ENCODE data around the gene FBN3. TPM values are rescaled to one million over a fixed set of nuclear protein-coding genes. Genes with fewer than 3 reads are reported as not detected.

Gene FBN3
- total and polyA plus RNA-seq, 11 donors = 0.32 TPM; not detected in 10

GRCh38 chr19:8148410-8149260, 757 bp downstream of the FBN3 start:
- DNase-seq (no peak), ATAC-seq (no peak)
- Histone ChIP-seq H3K27me3 (peaks cover 10 to 53% (median 34%) of the 10 kb centered on the region in 9 donors), H3K36me3 (no peaks in the 10 kb centered on the region), H3K4me1 (peaks cover 0 to 20% (median 2%) of the 10 kb centered on the region in 12 donors), H3K9me3 (no peaks in the 10 kb centered on the region), H3K27ac (no peak overlapping the region), H3K4me3 (peak overlapping the region in 9 of 12 donors; percentile 8 to 46 (median 30))
- 4 to 8% (median 6%) methylated on average over 22 to 50 of the region's 50 CpGs for WGBS, 4 donors
- TF ChIP-seq CTCF (IDR thresholded peaks at IDR 0.05) = no peak
- TF ChIP-seq POLR2A (IDR thresholded peaks at IDR 0.05) = no peak
- intact Hi-C loops (cut with DNase I) = loop anchor here in 2 of 10 donors (10.0 kb wide), 2 partner anchors 134 to 184 kb away; no protein-coding TSS in a partner anchor

- Histone ChIP-seq H3K27ac (no peak overlapping the region), H3K36me3 (no peaks in the 10 kb centered on the region), H3K4me3 (no peak overlapping the region), H3K4me1 (peaks cover 0 to 20% (median 2%) of the 10 kb centered on the region in 12 donors), H3K27me3 (peaks cover 10 to 53% (median 34%) of the 10 kb centered on the region in 9 donors), H3K9me3 (no peaks in the 10 kb centered on the region)
- no peak for TF ChIP-seq CTCF (IDR thresholded peaks at IDR 0.05)
- TF ChIP-seq POLR2A (IDR thresholded peaks at IDR 0.05) = no peak
- intact Hi-C loops (cut with DNase I) = loop anchor here in 2 of 10 donors (10.0 kb wide), 2 partner anchors 133 to 183 kb away; no protein-coding TSS in a partner anchor
- WGBS, 4 donors = 75 to 87% (median 77%) methylated on average over 6 of the region's 6 CpGs
- ATAC-seq (no peak), DNase-seq (no peak)
Observed at GRCh38 chr19:8148088-8148409, 1.3 kb downstream of the FBN3 start.

- intact Hi-C loops (cut with DNase I) = loop anchor here in 2 of 10 donors (10.0 kb wide), 2 partner anchors 133 to 183 kb away; no protein-coding TSS in a partner anchor
- H3K27me3 ChIP-seq = peaks cover 10 to 53% (median 34%) of the 10 kb centered on the region in 9 donors
- no peak overlapping the region for H3K4me3 ChIP-seq
- H3K4me1 ChIP-seq = peaks cover 0 to 20% (median 2%) of the 10 kb centered on the region in 12 donors
- no peaks in the 10 kb centered on the region for H3K9me3 ChIP-seq
- ATAC-seq (no peak), DNase-seq (no peak)
- no peak overlapping the region for H3K27ac ChIP-seq
- no peaks in the 10 kb centered on the region for H3K36me3 ChIP-seq
- no peak for TF ChIP-seq CTCF (IDR thresholded peaks at IDR 0.05)
- no peak for TF ChIP-seq POLR2A (IDR thresholded peaks at IDR 0.05)
- 38 to 51% (median 45%) methylated on average over 7 of the region's 7 CpGs for WGBS, 4 donors
Observed at GRCh38 chr19:8147582-8147978, 1.8 kb downstream of the FBN3 start.

GRCh38 chr19:8146877-8147581, 2.4 kb downstream of the FBN3 start:
- peak in 1 of 4 donors; percentile 14 for ATAC-seq
- intact Hi-C loops (cut with DNase I) = loop anchor here in 2 of 10 donors (10.0 kb wide), 2 partner anchors 132 to 182 kb away; no protein-coding TSS in a partner anchor

More at GRCh38 chr19:8146877-8147581, 2.4 kb downstream of the FBN3 start:
- no peak for DNase-seq
- H3K4me3 ChIP-seq = no peak overlapping the region
- no peaks in the 10 kb centered on the region for H3K36me3 ChIP-seq
- peaks cover 10 to 56% (median 34%) of the 10 kb centered on the region in 9 donors for H3K27me3 ChIP-seq
- H3K9me3 ChIP-seq = no peaks in the 10 kb centered on the region
- no peak overlapping the region for H3K27ac ChIP-seq
- WGBS, 4 donors = 48 to 57% (median 54%) methylated on average over 8 to 27 of the region's 27 CpGs
- H3K4me1 ChIP-seq = peaks cover 0 to 20% (median 2%) of the 10 kb centered on the region in 12 donors
- no peak for TF ChIP-seq POLR2A (IDR thresholded peaks at IDR 0.05)
- TF ChIP-seq CTCF (IDR thresholded peaks at IDR 0.05) = no peak

Measured in heart left ventricle (tissue), 16 donors.